Spleen (tissue), 11 donors: ENCODE measurements around the gene PLRG1. TPM values are rescaled to one million over a fixed set of nuclear protein-coding genes. Genes with fewer than 3 reads are reported as not detected.
A peak's percentile ranks its signal among the peaks of the same experiment; 100 is the strongest.

Experiments used
- DNase-seq: peaks from one replicate; pipeline ENCODE4 v3.0.0-alpha.2; 2020
- H3K27ac ChIP-seq, 8 donors: fragments of 200-600 bp; sonication (generic) in 7 of 8; 1 replicate in 4 of 8; 2 replicates in 4 of 8; pipeline versions ENCODE4 v1.5.0 to v1.8.0; 2016 to 2021; ENCODE audit warnings: inconsistent platforms in 4 of 8, mild to moderate bottlenecking in 4 of 8, moderate library complexity in 1 of 8
- H3K27me3 ChIP-seq, 7 donors: fragments of 200-600 bp; sonication (generic) in 6 of 7; replicated peaks in 1 of 7; 1 replicate in 4 of 7; 2 replicates in 3 of 7; pipeline versions ENCODE4 v1.5.0 to v1.8.0; 2016 to 2021; ENCODE audit warnings: inconsistent platforms in 3 of 7, mild to moderate bottlenecking in 1 of 7
- H3K36me3 ChIP-seq, 6 donors: fragments of 200-600 bp; sonication (generic) in 5 of 6; 1 replicate in 4 of 6; 2 replicates in 2 of 6; pipeline versions ENCODE4 v1.5.0 to v1.8.0; 2016 to 2021; ENCODE audit warnings: inconsistent platforms in 2 of 6
- H3K4me1 ChIP-seq, 6 donors: fragments of 200-600 bp; sonication (generic) in 5 of 6; 1 replicate in 3 of 6; 2 replicates in 3 of 6; pipeline versions ENCODE4 v1.5.0 to v1.8.0; 2016 to 2021; ENCODE audit warnings: inconsistent platforms in 3 of 6
- H3K4me3 ChIP-seq, 8 donors: fragments of 200-600 bp; sonication (generic) in 7 of 8; 1 replicate in 4 of 8; 2 replicates in 4 of 8; pipeline versions ENCODE4 v1.5.0 to v1.8.0; 2016 to 2021; ENCODE audit warnings: inconsistent platforms in 4 of 8, mild to moderate bottlenecking in 4 of 8, moderate library complexity in 2 of 8
- H3K9me3 ChIP-seq, 8 donors: fragments of 200-600 bp; sonication (generic) in 7 of 8; 1 replicate in 4 of 8; 2 replicates in 4 of 8; pipeline versions ENCODE4 v1.5.0 to v1.8.0; 2016 to 2021; ENCODE audit warnings: inconsistent platforms in 4 of 8
- POLR2A ChIP-seq, 3 donors: fragments of 450-650 bp; IDR thresholded peaks; one replicate each; pipeline ENCODE4 v1.5.1; 2017; ENCODE audit warnings: antibody characterized with exemption in 3 of 3, mild to moderate bottlenecking in 1 of 3
- POLR2AphosphoS5 ChIP-seq, 3 donors: sonication (generic); formaldehyde crosslinking; IDR thresholded peaks; one replicate each; pipeline ENCODE4 v1.5.1; 2017; ENCODE audit warnings: antibody characterized with exemption in 3 of 3
- WGBS, 5 donors: extraction: QIAGEN DNeasy Blood & Tissue Kit in 3 of 5; methylation state at CpG; one replicate each; pipeline versions ENCODE4 v1.1.5 to v1.1.7; 2013 to 2018; 5-methylcytosine and 5-hydroxymethylcytosine counted together
- intact Hi-C: fragments of 100-400 bp; cut with DNase I; formaldehyde crosslinking; loops from one replicate; pipeline ENCODE4 v1.15.0; 2023; ENCODE audit warnings: low total_unique reads
- polyA plus RNA-seq, 3 donors: library from polyadenylated mRNA; stranded (reverse); fragments of 200-250 nt; gene quantifications; one replicate each; pipeline ENCODE4 v1.2.1, GENCODE V29; 2013
- total RNA-seq, 7 donors: library from RNA; depleted of rRNA in 3 of 7; stranded (reverse); fragments of >200 nt in 3 of 7; fragmentation: NEBNext Ultra II Directional in 4 of 7; extraction: Animal tissue kit (Norgen Biotek cat#: 25700) in 4 of 7; gene quantifications; one replicate each; pipeline versions ENCODE4 v1.1.0 to v1.2.1, GENCODE V29; 2016 to 2021
- TF ChIP-seq, protein P1 (sequence below), 11 experiments: fragments of 200-600 bp in 7 of 11; fragments of 450-650 bp in 4 of 11; sonication (generic) in 4 of 11; IDR thresholded peaks in 8 of 11; conservative IDR thresholded peaks in 3 of 11; 1 replicate in 7 of 11; 2 replicates in 4 of 11; pipeline versions ENCODE4 v1.4.0 to v1.8.0; 2016 to 2021; ENCODE audit warnings: antibody characterized with exemption in 11 of 11, inconsistent platforms in 4 of 11, mild to moderate bottlenecking in 1 of 11
- donor health status: healthy with polysubstance abuse.
- donor health status: DM: no; HTN: no; CAD: no; lungs with moderate emphysema.
- donor health status: DM: no; HTN: no; CAD: no.
- donor health status: Bipolar disorder and iron deficiency.
- donor health status: healthy.
- donor health status: DM: no; HTN: no; CAD: no.
- donor health status: DM: yes; HTN: yes; CAD: no.

The PLRG1 gene
- total and polyA plus RNA-seq, 10 donors = 37.8 to 66.2 (median 48.0) TPM

DNA sequence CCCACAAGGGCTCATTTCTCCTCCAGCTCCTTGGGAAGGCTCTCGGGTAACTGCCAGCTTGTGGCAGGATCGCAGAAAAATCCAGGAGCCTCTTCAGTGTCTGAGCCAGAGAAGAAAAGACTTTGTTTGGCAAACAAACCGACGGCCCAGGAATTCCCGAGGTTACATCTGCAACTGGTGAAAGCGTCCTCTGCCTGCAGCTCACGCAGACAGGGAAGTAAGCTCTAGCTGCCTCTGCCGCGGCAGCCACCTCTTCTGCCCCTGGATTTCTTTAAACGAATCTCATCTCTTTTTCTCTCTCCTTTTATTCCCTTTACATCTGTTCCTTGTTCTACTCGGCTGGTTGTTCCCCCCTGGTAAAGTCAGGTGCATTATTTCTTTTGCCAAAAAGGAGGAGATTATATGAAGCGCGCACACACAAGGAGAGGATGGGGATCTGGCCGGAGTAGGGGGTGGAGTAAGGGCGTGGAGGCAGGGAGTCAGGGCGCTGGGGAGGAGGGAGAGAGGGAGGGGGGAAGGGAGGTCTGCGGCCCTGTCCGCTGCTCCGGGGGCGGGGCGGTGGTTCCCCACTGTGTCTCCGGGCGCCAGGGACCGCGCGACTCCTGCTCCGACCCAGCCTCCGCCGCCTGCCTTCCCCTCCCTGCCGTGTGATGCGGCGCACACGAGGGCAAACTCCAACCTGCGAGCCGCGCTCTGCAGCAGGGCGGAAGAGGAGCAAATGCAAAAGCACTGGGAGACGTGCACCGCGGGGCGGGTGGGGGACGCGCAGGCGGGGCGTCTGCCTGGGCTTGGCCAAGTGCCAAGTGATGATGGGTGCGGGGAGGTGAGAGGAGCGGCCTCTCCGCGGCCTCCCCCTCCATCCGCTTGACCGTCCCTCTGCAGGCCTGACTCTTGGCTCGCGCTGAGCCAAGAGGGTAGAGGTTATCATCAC is 58.6 kb downstream of the PLRG1 start, which contains the start of gene DCHS2:
TSS of gene DCHS2 (minus strand) at position 459 of the 931 bp plus-strand sequence. CDS start at position 15, 444 bp downstream.
- Histone ChIP-seq H3K4me3 (peak within 1 kb of the TSS; percentile 21 to 72 (median 40)), H3K27me3 (peaks cover 10 to 85% (median 43%) of the 10 kb centered on the region in 7 donors), H3K36me3 (no peaks in the 10 kb centered on the region), H3K4me1 (peaks cover 11 to 31% (median 25%) of the 10 kb centered on the region in 6 donors), H3K9me3 (no peaks in the 10 kb centered on the region), H3K27ac (no peak within 1 kb of the TSS)
- intact Hi-C loops = no loop called here
- peak; percentile 79 for DNase-seq
- TF ChIP-seq POLR2A (IDR thresholded peaks at IDR 0.05) = no peak
- TF ChIP-seq, protein P1, sequence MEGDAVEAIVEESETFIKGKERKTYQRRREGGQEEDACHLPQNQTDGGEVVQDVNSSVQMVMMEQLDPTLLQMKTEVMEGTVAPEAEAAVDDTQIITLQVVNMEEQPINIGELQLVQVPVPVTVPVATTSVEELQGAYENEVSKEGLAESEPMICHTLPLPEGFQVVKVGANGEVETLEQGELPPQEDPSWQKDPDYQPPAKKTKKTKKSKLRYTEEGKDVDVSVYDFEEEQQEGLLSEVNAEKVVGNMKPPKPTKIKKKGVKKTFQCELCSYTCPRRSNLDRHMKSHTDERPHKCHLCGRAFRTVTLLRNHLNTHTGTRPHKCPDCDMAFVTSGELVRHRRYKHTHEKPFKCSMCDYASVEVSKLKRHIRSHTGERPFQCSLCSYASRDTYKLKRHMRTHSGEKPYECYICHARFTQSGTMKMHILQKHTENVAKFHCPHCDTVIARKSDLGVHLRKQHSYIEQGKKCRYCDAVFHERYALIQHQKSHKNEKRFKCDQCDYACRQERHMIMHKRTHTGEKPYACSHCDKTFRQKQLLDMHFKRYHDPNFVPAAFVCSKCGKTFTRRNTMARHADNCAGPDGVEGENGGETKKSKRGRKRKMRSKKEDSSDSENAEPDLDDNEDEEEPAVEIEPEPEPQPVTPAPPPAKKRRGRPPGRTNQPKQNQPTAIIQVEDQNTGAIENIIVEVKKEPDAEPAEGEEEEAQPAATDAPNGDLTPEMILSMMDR (IDR thresholded peaks at IDR 0.05 in 8 of 11, conservative IDR thresholded peaks at IDR 0.05 in 3 of 11) = no peak
- TF ChIP-seq POLR2AphosphoS5 (IDR thresholded peaks at IDR 0.05) = peak in 1 of 3 donors; percentile 32
- WGBS, 5 donors = 1 to 2% (median 1%) methylated on average over 41 to 53 of the region's 53 CpGs

DNA sequence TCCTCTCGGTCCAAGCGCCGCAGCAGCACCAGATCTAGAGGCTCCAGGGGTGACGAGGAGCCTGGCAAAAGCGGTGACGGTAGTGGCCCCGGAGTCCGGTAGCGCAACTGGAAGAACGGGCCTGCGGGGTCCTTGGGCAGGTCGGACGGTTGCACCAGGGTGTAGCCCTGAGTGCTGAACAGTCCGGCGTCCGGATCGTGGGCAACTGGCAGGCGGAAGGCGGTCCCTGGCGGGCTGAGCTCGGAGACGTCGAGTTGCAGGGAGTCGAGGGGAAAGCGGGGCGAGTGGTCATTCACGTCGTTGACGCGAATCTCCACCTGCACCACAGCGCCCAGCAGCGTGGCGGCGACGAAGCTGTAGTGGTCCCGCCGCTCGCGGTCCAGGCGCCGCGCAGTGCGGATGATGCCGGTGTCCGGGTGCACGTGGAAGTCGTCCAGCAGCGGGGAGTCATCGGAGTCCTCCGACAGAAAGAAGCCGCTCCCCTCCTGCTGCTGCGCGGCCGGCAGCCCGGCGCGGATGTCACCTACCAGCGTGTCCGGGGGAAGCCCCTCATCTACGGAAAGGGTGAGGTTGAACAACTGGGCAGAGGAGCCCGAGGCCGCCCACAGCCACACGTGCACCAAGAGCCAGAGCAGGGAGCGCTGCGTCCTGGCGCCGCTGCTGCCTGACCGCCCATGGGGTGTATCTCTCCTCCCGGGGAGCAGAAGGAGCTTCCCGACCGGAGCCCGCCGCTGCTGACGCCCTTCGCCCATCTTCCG is 59.4 kb downstream of the PLRG1 start:
- WGBS, 5 donors = 1 to 10% (median 5%) methylated on average over 23 to 76 of the region's 76 CpGs
- H3K27me3 ChIP-seq = peaks cover 10 to 79% (median 43%) of the 10 kb centered on the region in 7 donors

DNA sequence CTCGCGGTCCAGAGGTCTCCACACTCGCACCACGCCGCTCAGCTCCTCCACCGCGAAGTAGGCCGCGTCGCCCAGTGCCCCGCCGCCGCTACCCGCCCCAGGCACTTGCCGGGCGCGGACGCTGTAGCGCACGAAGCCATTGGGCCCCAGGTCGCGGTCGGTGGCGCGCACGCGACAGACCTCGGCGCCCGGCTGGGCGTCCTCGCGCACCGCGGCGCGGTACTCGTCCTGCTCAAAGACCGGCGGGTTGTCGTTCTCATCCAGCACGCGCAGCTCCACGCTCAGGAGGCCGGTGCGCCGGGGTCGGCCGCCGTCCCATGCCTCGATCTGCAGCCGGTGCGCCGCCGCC is 60.0 kb downstream of the PLRG1 start:
- Histone ChIP-seq H3K4me3 (peak overlapping the region in 5 of 8 donors; percentile 37 to 72 (median 43)), H3K9me3 (no peaks in the 10 kb centered on the region), H3K4me1 (peaks cover 11 to 33% (median 25%) of the 10 kb centered on the region in 6 donors), H3K27me3 (peaks cover 10 to 75% (median 43%) of the 10 kb centered on the region in 7 donors), H3K27ac (no peak overlapping the region), H3K36me3 (no peaks in the 10 kb centered on the region)
- 3 to 27% (median 7%) methylated on average over 7 to 55 of the region's 55 CpGs for WGBS, 5 donors
- intact Hi-C loops = no loop called here
- TF ChIP-seq, protein P1 (IDR thresholded peaks at IDR 0.05 in 8 of 11, conservative IDR thresholded peaks at IDR 0.05 in 3 of 11) = no peak
- TF ChIP-seq POLR2AphosphoS5 (IDR thresholded peaks at IDR 0.05) (no peak), POLR2A (IDR thresholded peaks at IDR 0.05) (no peak)
- DNase-seq = peak; percentile 72

More for the DNA sequence above, 59.4 kb downstream of the PLRG1 start:
- no peaks in the 10 kb centered on the region for H3K9me3 ChIP-seq
- no peaks in the 10 kb centered on the region for H3K36me3 ChIP-seq
- H3K4me1 ChIP-seq = peaks cover 11 to 31% (median 25%) of the 10 kb centered on the region in 6 donors
- no peak overlapping the region for H3K27ac ChIP-seq
- TF ChIP-seq, protein P1 (IDR thresholded peaks at IDR 0.05 in 8 of 11, conservative IDR thresholded peaks at IDR 0.05 in 3 of 11) = no peak
- TF ChIP-seq POLR2AphosphoS5 (IDR thresholded peaks at IDR 0.05) (no peak), POLR2A (IDR thresholded peaks at IDR 0.05) (no peak)
- peak; percentile 85 for DNase-seq
- H3K4me3 ChIP-seq = peak overlapping the region; percentile 21 to 72 (median 40)
- intact Hi-C loops = no loop called here
